ENCODE results near the gene TFF2. TPM values are rescaled to one million over a fixed set of nuclear protein-coding genes. Genes with fewer than 3 reads are reported as not detected.

Gene TFF2
- total RNA-seq, 1 donor from 2014 or later: not detected

DNA sequence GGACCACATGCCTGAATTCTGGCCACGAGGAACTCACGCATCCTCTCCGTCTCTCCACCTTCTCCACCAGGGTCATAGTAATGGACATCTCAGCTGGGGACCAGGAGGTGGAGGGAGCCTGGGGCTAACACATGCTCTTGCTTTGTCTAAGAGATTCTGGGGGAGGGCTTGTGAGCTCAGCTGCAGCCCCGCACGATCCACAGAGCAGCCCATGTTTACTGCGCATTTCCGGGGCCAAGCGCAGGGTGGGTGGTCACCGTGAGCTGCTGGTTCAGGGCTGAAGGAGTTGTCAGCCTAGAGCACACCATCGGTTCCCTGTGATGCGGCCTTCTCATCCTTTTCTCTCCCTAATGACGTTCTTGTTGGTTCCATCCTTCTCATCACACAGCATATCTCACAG, 7.5 kb upstream of the TFF2 start:
- intact Hi-C loops (cut with micrococcal nuclease): no loop called here

DNA sequence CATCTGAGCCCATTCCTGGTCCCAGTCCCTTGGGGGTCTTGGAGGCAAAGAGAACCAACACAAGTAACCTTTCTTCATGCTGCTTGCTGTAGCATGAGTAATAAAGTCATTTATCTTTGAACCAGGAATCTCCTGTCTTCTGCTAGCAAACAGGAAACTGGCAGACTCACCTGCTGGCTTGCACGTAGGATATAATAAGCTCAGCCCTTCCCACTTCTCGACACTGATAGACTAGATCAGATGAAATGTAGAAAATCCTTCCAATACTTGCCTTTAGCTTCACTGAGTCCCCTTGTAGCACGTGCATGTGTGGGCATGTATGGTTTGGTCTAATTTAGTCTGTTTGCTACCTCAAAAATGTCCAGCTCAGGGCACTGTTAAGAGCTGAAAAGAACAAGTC, 6.5 kb upstream of the TFF2 start:
- intact Hi-C loops (cut with micrococcal nuclease): no loop called here
- no peak overlapping the region for H3K4me3 ChIP-seq
- H3K4me1 ChIP-seq: no peaks in the 10 kb centered on the region
- H3K9me3 ChIP-seq (replicated peaks): peaks cover 46% of the 10 kb centered on the region
- DNase-seq: no peak
- TF ChIP-seq, protein P1, sequence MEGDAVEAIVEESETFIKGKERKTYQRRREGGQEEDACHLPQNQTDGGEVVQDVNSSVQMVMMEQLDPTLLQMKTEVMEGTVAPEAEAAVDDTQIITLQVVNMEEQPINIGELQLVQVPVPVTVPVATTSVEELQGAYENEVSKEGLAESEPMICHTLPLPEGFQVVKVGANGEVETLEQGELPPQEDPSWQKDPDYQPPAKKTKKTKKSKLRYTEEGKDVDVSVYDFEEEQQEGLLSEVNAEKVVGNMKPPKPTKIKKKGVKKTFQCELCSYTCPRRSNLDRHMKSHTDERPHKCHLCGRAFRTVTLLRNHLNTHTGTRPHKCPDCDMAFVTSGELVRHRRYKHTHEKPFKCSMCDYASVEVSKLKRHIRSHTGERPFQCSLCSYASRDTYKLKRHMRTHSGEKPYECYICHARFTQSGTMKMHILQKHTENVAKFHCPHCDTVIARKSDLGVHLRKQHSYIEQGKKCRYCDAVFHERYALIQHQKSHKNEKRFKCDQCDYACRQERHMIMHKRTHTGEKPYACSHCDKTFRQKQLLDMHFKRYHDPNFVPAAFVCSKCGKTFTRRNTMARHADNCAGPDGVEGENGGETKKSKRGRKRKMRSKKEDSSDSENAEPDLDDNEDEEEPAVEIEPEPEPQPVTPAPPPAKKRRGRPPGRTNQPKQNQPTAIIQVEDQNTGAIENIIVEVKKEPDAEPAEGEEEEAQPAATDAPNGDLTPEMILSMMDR (IDR thresholded peaks at IDR 0.05; ENCODE audit: borderline replicate concordance): no peak
- no peaks in the 10 kb centered on the region for H3K36me3 ChIP-seq
- H3K27me3 ChIP-seq (ENCODE audit: low read depth): peaks cover 50% of the 10 kb centered on the region
- no peak overlapping the region for H3K27ac ChIP-seq (replicated peaks)

More for the DNA sequence above, 7.5 kb upstream of the TFF2 start:
- H3K9me3 ChIP-seq (replicated peaks): peaks cover 46% of the 10 kb centered on the region
- DNase-seq: no peak
- H3K4me3 ChIP-seq: no peak overlapping the region
- H3K36me3 ChIP-seq: no peaks in the 10 kb centered on the region
- H3K4me1 ChIP-seq: no peaks in the 10 kb centered on the region
- peaks cover 60% of the 10 kb centered on the region for H3K27me3 ChIP-seq (ENCODE audit: low read depth)
- no peak overlapping the region for H3K27ac ChIP-seq (replicated peaks)
- TF ChIP-seq, protein P1 (IDR thresholded peaks at IDR 0.05; ENCODE audit: borderline replicate concordance): no peak

DNA sequence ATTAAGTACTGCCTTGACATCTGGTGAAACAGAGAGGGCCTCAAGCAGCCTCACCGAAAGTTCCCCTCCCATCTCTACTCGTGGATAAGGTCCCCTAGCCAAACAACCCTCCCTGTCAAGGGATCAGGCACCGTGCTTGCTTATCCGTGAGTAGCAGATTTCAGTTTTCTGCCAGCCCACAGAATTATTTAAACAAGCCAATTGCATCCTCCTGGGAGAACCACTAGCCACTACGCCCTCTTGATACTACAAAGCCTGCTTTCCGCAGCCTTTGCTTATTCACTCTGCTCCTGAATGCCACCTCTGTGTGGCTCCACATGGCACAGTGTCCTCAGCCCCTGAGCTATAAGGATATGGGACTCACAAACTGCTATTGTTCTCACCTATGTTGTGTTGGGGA, 5.9 kb upstream of the TFF2 start:
- Histone ChIP-seq H3K27me3 (ENCODE audit: low read depth) (peaks cover 43% of the 10 kb centered on the region), H3K4me3 (no peak overlapping the region), H3K27ac (replicated peaks) (no peak overlapping the region), H3K36me3 (no peaks in the 10 kb centered on the region), H3K9me3 (replicated peaks) (peaks cover 46% of the 10 kb centered on the region), H3K4me1 (no peaks in the 10 kb centered on the region)
- TF ChIP-seq, protein P1 (IDR thresholded peaks at IDR 0.05; ENCODE audit: borderline replicate concordance): no peak
- intact Hi-C loops (cut with micrococcal nuclease): no loop called here
- DNase-seq: no peak

DNA sequence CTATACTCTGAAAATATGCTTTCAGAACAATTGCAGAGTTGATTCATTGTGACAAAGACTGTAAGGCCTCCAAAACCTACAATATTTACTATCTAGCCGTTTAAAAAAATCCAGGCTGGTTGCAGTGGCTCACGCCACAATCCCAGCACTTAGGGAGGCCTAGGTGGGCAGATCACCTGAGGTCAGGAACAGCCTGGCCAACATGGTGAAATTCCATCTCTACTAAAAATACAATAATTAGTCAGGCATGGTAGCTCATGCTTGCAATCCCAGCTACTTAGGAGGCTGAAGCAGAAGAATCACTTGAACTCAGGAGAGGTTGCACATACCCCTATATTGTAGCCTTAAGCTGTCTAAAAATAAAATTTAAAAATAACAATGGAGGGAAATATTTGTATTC, 5.3 kb upstream of the TFF2 start:
- no peaks in the 10 kb centered on the region for H3K4me1 ChIP-seq
- H3K4me3 ChIP-seq: no peak overlapping the region
- peaks cover 37% of the 10 kb centered on the region for H3K27me3 ChIP-seq (ENCODE audit: low read depth)
- no peak for DNase-seq
- peaks cover 46% of the 10 kb centered on the region for H3K9me3 ChIP-seq (replicated peaks)
- intact Hi-C loops (cut with micrococcal nuclease): no loop called here
- no peaks in the 10 kb centered on the region for H3K36me3 ChIP-seq
- TF ChIP-seq, protein P1 (IDR thresholded peaks at IDR 0.05; ENCODE audit: borderline replicate concordance): no peak
- no peak overlapping the region for H3K27ac ChIP-seq (replicated peaks)

DNA sequence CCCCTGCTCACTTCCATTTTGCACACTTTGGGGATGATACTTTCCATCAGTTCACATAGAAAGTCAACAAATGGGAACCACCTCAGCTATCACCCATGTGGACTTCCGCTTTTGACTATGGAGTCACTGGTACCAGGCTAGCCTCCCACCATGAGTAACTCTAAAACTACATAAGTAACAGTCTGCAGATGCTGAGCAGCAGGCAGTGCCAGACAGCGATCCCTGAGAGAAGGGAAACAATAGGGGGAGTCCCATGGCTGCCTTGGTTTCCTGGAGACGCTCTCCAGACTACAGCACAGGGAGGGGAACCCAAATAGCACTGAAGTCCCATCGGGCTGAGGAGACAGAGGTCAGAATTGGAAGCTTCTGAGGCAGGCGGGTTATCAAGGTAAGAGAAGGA, 2.8 kb upstream of the TFF2 start:
- intact Hi-C loops (cut with micrococcal nuclease): no loop called here

More for the DNA sequence above, 2.8 kb upstream of the TFF2 start:
- Histone ChIP-seq H3K9me3 (replicated peaks) (peaks cover 40% of the 10 kb centered on the region), H3K4me1 (no peaks in the 10 kb centered on the region), H3K27me3 (ENCODE audit: low read depth) (peaks cover 26% of the 10 kb centered on the region), H3K27ac (replicated peaks) (no peak overlapping the region), H3K4me3 (no peak overlapping the region), H3K36me3 (no peaks in the 10 kb centered on the region)
- no peak for DNase-seq
- TF ChIP-seq, protein P1 (IDR thresholded peaks at IDR 0.05; ENCODE audit: borderline replicate concordance): no peak

Data from left ventricle myocardium inferior (tissue), 1 donor.